ENCODE measurements around the gene CEP192.

The CEP192 gene

DNA sequence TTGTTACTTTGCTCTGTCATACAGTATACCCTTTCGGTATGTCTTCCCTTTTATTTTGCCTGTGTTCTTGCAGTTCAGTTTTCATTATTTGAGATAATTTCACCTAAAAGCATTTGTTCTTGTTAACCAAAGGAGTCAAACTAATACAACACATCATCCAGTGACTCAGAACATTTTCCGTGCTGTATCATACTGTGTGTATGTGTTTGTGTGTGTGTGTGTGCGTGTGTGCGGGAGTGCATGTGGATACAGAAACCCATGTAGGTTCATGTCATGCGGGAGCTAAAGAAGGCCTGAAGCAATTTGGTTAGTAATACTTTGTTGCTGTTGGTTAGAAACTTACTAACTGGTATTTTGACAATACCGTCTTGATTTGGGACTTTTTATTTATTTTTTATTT is 60.0 kb downstream of the CEP192 start:
- no peak for DNase-seq (ENCODE audit: low read depth, low spot score)
- Histone ChIP-seq H3K9ac (ENCODE audit: insufficient read length, low read depth) (no peak overlapping the region), H3K4me1 (ENCODE audit: insufficient read depth, insufficient read length) (no peaks in the 10 kb centered on the region), H3K4me3 (ENCODE audit: insufficient read length, low read depth) (no peak overlapping the region), H3K27me3 (ENCODE audit: insufficient read depth, insufficient read length) (no peaks in the 10 kb centered on the region), H3K9me3 (ENCODE audit: insufficient read depth, low read length) (no peaks in the 10 kb centered on the region), H3K36me3 (ENCODE audit: insufficient read depth, insufficient read length, low read length) (peaks cover 64% of the 10 kb centered on the region)
- no peak for TF ChIP-seq ZNF274 (IDR thresholded peaks at IDR 0.05; ENCODE audit: low read depth, low read length)
- no peak for TF ChIP-seq YY1 (IDR thresholded peaks at IDR 0.05; ENCODE audit: insufficient read depth, insufficient read length)
- TF ChIP-seq SUZ12 (IDR thresholded peaks at IDR 0.05; ENCODE audit: extremely low read depth, insufficient read depth, insufficient read length): no peak

DNA sequence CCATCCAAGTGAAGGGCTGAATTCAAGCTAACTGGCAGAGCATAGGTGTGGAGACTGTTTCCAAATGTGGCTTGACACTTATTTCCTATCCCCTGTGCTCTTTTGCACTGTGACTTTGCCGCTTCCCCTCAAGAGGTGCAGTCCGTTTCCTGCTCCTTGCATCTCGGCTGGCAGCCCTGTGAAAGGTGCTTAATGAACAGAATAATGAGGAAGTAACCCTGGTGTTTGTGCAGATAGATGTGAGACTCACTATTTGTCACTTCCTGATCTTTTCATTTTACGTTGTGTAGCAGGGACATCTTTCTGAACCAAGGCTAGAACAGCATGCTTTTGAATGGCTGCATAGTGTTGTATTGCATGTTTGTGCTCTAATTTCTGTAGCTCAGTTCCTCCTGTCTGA is 60.8 kb downstream of the CEP192 start:
- Histone ChIP-seq H3K4me1 (ENCODE audit: insufficient read depth, insufficient read length) (no peaks in the 10 kb centered on the region), H3K27me3 (ENCODE audit: insufficient read depth, insufficient read length) (no peaks in the 10 kb centered on the region), H3K9ac (ENCODE audit: insufficient read length, low read depth) (no peak overlapping the region), H3K9me3 (ENCODE audit: insufficient read depth, low read length) (no peaks in the 10 kb centered on the region), H3K36me3 (ENCODE audit: insufficient read depth, insufficient read length, low read length) (peaks cover 71% of the 10 kb centered on the region), H3K4me3 (ENCODE audit: insufficient read length, low read depth) (no peak overlapping the region)
- DNase-seq (ENCODE audit: low read depth, low spot score): no peak
- TF ChIP-seq YY1 (IDR thresholded peaks at IDR 0.05; ENCODE audit: insufficient read depth, insufficient read length) (no peak), ZNF274 (IDR thresholded peaks at IDR 0.05; ENCODE audit: low read depth, low read length) (no peak), SUZ12 (IDR thresholded peaks at IDR 0.05; ENCODE audit: extremely low read depth, insufficient read depth, insufficient read length) (no peak)

DNA sequence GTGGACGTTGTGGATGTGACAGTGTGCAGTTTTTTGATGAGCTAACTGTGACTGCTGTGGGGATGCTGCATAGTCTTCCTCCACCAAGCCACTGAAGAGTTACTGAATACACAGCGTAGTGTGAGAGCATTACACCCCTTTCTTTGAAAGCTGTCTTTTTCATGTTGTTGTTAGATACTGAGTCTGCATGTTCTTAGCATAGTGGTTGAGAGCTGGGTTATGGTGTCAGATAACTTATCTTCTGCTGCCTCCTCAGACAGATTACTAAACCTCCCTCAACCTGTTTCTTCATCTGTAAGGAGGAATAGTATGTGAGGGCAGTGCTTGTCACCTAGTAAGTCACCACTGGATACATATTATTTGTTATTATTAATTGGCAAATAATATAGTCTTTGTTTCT is 63.2 kb downstream of the CEP192 start:
- Histone ChIP-seq H3K36me3 (ENCODE audit: insufficient read depth, insufficient read length, low read length) (peaks cover 74% of the 10 kb centered on the region), H3K9ac (ENCODE audit: insufficient read length, low read depth) (no peak overlapping the region), H3K9me3 (ENCODE audit: insufficient read depth, low read length) (no peaks in the 10 kb centered on the region), H3K4me3 (ENCODE audit: insufficient read length, low read depth) (no peak overlapping the region), H3K27me3 (ENCODE audit: insufficient read depth, insufficient read length) (no peaks in the 10 kb centered on the region), H3K4me1 (ENCODE audit: insufficient read depth, insufficient read length) (no peaks in the 10 kb centered on the region)
- no peak for TF ChIP-seq SUZ12 (IDR thresholded peaks at IDR 0.05; ENCODE audit: extremely low read depth, insufficient read depth, insufficient read length)
- TF ChIP-seq ZNF274 (IDR thresholded peaks at IDR 0.05; ENCODE audit: low read depth, low read length): no peak
- no peak for TF ChIP-seq YY1 (IDR thresholded peaks at IDR 0.05; ENCODE audit: insufficient read depth, insufficient read length)
- no peak for DNase-seq (ENCODE audit: low read depth, low spot score)

DNA sequence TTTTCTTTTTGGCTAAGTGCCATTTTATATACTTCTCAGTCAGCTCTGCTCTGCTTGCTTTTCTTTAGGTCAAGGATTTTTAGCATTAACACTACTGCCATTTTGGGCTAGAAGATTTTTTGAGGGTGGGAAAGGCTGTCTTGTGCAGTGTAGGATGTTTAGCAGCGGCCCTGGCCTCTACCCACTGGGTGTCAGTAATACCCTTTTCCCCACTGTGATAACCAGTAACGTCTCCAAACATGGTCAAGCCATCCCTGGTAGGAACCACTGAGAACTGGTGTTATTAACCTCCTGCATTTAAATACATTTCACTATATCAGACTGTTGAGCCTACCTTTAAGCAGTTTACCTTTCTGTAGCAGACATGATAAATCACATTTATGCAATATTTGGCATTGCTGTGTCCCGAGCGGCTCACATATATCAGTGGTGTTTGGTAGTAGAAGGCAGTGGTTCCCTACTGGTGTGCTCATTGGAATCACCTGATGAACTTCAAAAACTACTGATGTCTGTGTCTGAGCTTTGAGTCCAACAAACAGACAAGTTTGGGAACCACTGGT is 70.5 kb downstream of the CEP192 start:
- no peaks in the 10 kb centered on the region for H3K27me3 ChIP-seq (ENCODE audit: insufficient read depth, insufficient read length)
- no peak overlapping the region for H3K4me3 ChIP-seq (ENCODE audit: insufficient read length, low read depth)
- H3K9ac ChIP-seq (ENCODE audit: insufficient read length, low read depth): no peak overlapping the region
- H3K4me1 ChIP-seq (ENCODE audit: insufficient read depth, insufficient read length): no peaks in the 10 kb centered on the region
- H3K36me3 ChIP-seq (ENCODE audit: insufficient read depth, insufficient read length, low read length): peaks cover 48% of the 10 kb centered on the region
- H3K9me3 ChIP-seq (ENCODE audit: insufficient read depth, low read length): no peaks in the 10 kb centered on the region
- TF ChIP-seq ZNF274 (IDR thresholded peaks at IDR 0.05; ENCODE audit: low read depth, low read length): no peak
- no peak for TF ChIP-seq SUZ12 (IDR thresholded peaks at IDR 0.05; ENCODE audit: extremely low read depth, insufficient read depth, insufficient read length)
- no peak for TF ChIP-seq YY1 (IDR thresholded peaks at IDR 0.05; ENCODE audit: insufficient read depth, insufficient read length)
- no peak for DNase-seq (ENCODE audit: low read depth, low spot score)

DNA sequence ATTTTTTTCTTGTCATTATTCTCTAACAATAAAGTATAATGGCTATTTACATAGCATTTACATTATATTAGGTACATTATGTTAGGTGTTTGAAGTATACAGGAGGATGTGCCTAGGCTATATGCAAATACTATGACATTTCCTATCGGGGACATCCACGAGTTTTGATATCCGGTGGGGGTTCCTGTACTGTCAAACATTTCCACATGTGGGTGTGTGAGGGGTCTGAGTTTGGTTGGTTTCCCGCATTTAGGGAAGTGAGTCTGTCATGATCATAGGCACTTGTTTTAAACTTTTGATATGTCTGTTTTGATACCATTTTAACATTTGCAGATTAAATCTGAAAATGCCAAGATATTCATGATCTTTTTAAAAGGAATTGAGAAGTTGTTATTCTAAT is 76.0 kb downstream of the CEP192 start:
- H3K36me3 ChIP-seq (ENCODE audit: insufficient read depth, insufficient read length, low read length): peaks cover 48% of the 10 kb centered on the region
- TF ChIP-seq YY1 (IDR thresholded peaks at IDR 0.05; ENCODE audit: insufficient read depth, insufficient read length) (no peak), ZNF274 (IDR thresholded peaks at IDR 0.05; ENCODE audit: low read depth, low read length) (no peak), SUZ12 (IDR thresholded peaks at IDR 0.05; ENCODE audit: extremely low read depth, insufficient read depth, insufficient read length) (no peak)
- no peak for DNase-seq (ENCODE audit: low read depth, low spot score)

DNA sequence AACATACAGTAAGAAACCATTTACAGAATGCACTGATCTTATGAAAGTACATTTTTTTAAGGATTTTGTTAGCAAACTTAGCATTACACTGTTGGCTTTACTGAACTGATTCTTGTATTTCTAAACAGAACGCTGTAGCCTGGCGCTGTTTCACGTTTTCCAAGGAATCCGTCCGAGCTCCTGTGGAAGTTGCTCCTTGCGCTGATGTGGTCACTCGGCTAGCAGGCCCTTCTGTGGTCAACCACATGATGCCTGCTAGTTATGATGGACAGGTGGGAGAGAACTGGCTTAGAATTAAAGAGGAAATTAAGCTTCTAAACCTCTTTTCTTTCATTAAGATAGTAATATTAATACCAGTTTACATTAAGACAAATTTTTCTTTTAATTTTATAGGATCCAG is 76.8 kb downstream of the CEP192 start:
- no peak overlapping the region for H3K4me3 ChIP-seq (ENCODE audit: insufficient read length, low read depth)
- DNase-seq (ENCODE audit: low read depth, low spot score): no peak
- H3K9ac ChIP-seq (ENCODE audit: insufficient read length, low read depth): no peak overlapping the region
- no peaks in the 10 kb centered on the region for H3K9me3 ChIP-seq (ENCODE audit: insufficient read depth, low read length)
- no peaks in the 10 kb centered on the region for H3K27me3 ChIP-seq (ENCODE audit: insufficient read depth, insufficient read length)
- TF ChIP-seq ZNF274 (IDR thresholded peaks at IDR 0.05; ENCODE audit: low read depth, low read length) (no peak), YY1 (IDR thresholded peaks at IDR 0.05; ENCODE audit: insufficient read depth, insufficient read length) (no peak), SUZ12 (IDR thresholded peaks at IDR 0.05; ENCODE audit: extremely low read depth, insufficient read depth, insufficient read length) (no peak)
- peaks cover 55% of the 10 kb centered on the region for H3K36me3 ChIP-seq (ENCODE audit: insufficient read depth, insufficient read length, low read length)
- H3K4me1 ChIP-seq (ENCODE audit: insufficient read depth, insufficient read length): no peaks in the 10 kb centered on the region

More for the DNA sequence above, 76.0 kb downstream of the CEP192 start:
- no peaks in the 10 kb centered on the region for H3K27me3 ChIP-seq (ENCODE audit: insufficient read depth, insufficient read length)
- no peak overlapping the region for H3K4me3 ChIP-seq (ENCODE audit: insufficient read length, low read depth)
- no peak overlapping the region for H3K9ac ChIP-seq (ENCODE audit: insufficient read length, low read depth)
- no peaks in the 10 kb centered on the region for H3K4me1 ChIP-seq (ENCODE audit: insufficient read depth, insufficient read length)
- no peaks in the 10 kb centered on the region for H3K9me3 ChIP-seq (ENCODE audit: insufficient read depth, low read length)

DNA sequence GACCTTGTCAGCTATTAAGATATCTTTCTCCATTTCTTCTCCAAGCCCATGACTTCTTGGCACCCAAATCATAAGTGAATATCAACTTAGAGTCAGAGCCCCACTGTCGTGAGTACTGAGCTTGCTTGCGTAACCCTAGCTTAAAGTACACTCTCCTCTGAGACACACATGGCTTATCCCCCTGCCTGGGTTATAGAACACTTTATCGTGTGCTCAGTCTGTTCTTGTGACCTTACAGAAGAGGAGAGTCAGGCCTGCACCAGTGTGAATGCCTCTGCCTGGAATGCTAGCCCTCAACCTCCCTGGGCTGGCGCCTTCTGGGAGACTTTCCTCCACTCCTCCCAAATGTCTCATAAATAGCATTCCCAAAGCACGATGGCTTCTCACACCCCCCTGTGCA is 79.3 kb downstream of the CEP192 start:
- no peak overlapping the region for H3K9ac ChIP-seq (ENCODE audit: insufficient read length, low read depth)
- no peaks in the 10 kb centered on the region for H3K9me3 ChIP-seq (ENCODE audit: insufficient read depth, low read length)
- H3K4me1 ChIP-seq (ENCODE audit: insufficient read depth, insufficient read length): no peaks in the 10 kb centered on the region
- H3K36me3 ChIP-seq (ENCODE audit: insufficient read depth, insufficient read length, low read length): peaks cover 74% of the 10 kb centered on the region
- TF ChIP-seq ZNF274 (IDR thresholded peaks at IDR 0.05; ENCODE audit: low read depth, low read length) (no peak), YY1 (IDR thresholded peaks at IDR 0.05; ENCODE audit: insufficient read depth, insufficient read length) (no peak), SUZ12 (IDR thresholded peaks at IDR 0.05; ENCODE audit: extremely low read depth, insufficient read depth, insufficient read length) (no peak)
- no peak for DNase-seq (ENCODE audit: low read depth, low spot score)
- H3K27me3 ChIP-seq (ENCODE audit: insufficient read depth, insufficient read length): no peaks in the 10 kb centered on the region
- no peak overlapping the region for H3K4me3 ChIP-seq (ENCODE audit: insufficient read length, low read depth)

Measured in NT2/D1 (cell line).